Progenitor cell of endocrine pancreas (in vitro differentiated cells): ENCODE results near the gene FIGLA. TPM values are rescaled to one million over a fixed set of nuclear protein-coding genes. Genes with fewer than 3 reads are reported as not detected.

Experiments used
- DNase-seq: peaks from one replicate; pipeline ENCODE4 v3.0.0; 2021; ENCODE audit warnings: low spot score; ENCODE audit not compliant: unreplicated experiment
- H3K27ac Mint-ChIP-seq: 2 replicates; pipeline ENCODE4 v1.8.0; 2021; ENCODE audit warnings: mild to moderate bottlenecking, moderate library complexity, mixed read lengths
- H3K27me3 Mint-ChIP-seq: 2 replicates; pipeline ENCODE4 v1.8.0; 2021; ENCODE audit warnings: mixed read lengths
- H3K36me3 Mint-ChIP-seq: 2 replicates; pipeline ENCODE4 v1.8.0; 2022; ENCODE audit warnings: mixed read lengths; ENCODE audit not compliant: insufficient read depth
- H3K4me1 Mint-ChIP-seq: 2 replicates; pipeline ENCODE4 v1.8.0; 2021; ENCODE audit warnings: low read depth, mixed read lengths
- H3K4me3 Mint-ChIP-seq: 2 replicates; pipeline ENCODE4 v1.8.0; 2021; ENCODE audit warnings: low read depth, mild to moderate bottlenecking, moderate library complexity, mixed read lengths
- H3K9me3 Mint-ChIP-seq: 2 replicates; pipeline ENCODE4 v1.8.0; 2021; ENCODE audit warnings: low read depth, mixed read lengths
- total RNA-seq: library from RNA; stranded (reverse); gene quantifications from 2 replicates; pipeline ENCODE4 v1.2.1, GENCODE V29; 2021
- TF ChIP-seq, protein P1 (sequence below): fragments of 200-600 bp; sonication (generic); IDR thresholded peaks from one replicate; pipeline ENCODE4 v1.5.0; 2021; ENCODE audit warnings: antibody characterized with exemption, mild to moderate bottlenecking; ENCODE audit not compliant: unreplicated experiment

FIGLA gene
- total RNA-seq, 1 donor from 2014 or later, result not detected

DNA sequence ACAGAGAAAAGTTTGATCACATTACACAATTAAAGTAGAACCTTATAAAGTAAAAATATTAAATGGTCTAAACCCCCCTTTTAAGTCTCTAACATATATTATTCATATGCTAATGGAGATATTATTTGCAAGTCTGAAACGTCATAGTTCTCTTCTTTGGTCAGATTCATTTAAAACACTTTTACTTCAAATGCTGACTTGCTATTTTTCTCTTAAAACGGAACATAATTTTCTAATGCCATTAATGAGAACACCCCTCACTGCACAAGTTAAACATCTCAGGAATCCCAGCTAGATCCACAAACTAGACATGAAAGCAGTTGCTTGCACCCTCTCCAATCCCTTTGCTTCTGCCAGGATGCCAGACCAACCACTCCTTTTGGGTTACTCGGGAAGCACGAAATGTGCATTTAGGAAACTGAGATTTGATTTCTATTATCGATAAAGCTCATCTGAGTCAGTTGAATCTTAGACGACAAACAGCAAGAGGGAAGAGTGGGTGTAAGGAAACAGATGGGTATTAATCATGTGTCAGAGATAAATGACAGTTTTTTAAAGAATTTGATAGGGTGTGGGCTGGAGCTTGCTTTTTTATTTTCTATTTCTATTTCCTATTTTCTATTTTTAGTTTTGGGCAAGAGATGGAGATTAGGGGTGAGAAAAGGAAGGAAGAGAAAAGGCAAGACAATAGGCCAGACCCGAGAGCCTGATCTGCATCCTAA, 23.9 kb downstream of the FIGLA start:
- Mint-ChIP-seq H3K27me3 (peaks cover 70% of the 10 kb centered on the region), H3K4me1 (peaks cover 3% of the 10 kb centered on the region), H3K4me3 (peak overlapping the region; percentile 49), H3K9me3 (no peaks in the 10 kb centered on the region), H3K36me3 (no peaks in the 10 kb centered on the region), H3K27ac (peak overlapping the region; percentile 50)
- DNase-seq, result no peak
- TF ChIP-seq, protein P1, sequence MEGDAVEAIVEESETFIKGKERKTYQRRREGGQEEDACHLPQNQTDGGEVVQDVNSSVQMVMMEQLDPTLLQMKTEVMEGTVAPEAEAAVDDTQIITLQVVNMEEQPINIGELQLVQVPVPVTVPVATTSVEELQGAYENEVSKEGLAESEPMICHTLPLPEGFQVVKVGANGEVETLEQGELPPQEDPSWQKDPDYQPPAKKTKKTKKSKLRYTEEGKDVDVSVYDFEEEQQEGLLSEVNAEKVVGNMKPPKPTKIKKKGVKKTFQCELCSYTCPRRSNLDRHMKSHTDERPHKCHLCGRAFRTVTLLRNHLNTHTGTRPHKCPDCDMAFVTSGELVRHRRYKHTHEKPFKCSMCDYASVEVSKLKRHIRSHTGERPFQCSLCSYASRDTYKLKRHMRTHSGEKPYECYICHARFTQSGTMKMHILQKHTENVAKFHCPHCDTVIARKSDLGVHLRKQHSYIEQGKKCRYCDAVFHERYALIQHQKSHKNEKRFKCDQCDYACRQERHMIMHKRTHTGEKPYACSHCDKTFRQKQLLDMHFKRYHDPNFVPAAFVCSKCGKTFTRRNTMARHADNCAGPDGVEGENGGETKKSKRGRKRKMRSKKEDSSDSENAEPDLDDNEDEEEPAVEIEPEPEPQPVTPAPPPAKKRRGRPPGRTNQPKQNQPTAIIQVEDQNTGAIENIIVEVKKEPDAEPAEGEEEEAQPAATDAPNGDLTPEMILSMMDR, result no peak

- DNase-seq, result no peak
- Mint-ChIP-seq H3K9me3 (no peaks in the 10 kb centered on the region), H3K27me3 (peaks cover 64% of the 10 kb centered on the region), H3K27ac (no peak overlapping the region), H3K4me3 (no peak overlapping the region), H3K4me1 (peaks cover 3% of the 10 kb centered on the region), H3K36me3 (no peaks in the 10 kb centered on the region)
- TF ChIP-seq, protein P1, result no peak
Observed at GRCh38 chr2:70765507-70765906, 24.9 kb downstream of the FIGLA start.

- TF ChIP-seq, protein P1, result no peak
- no peak overlapping the region for H3K4me3 Mint-ChIP-seq
- no peaks in the 10 kb centered on the region for H3K36me3 Mint-ChIP-seq
- no peaks in the 10 kb centered on the region for H3K9me3 Mint-ChIP-seq
- H3K27me3 Mint-ChIP-seq, result peaks cover 62% of the 10 kb centered on the region
- no peak overlapping the region for H3K27ac Mint-ChIP-seq
- DNase-seq, result no peak
- no peaks in the 10 kb centered on the region for H3K4me1 Mint-ChIP-seq
Observed at GRCh38 chr2:70759446-70759845, 31.0 kb downstream of the FIGLA start.

- Mint-ChIP-seq H3K4me1 (no peaks in the 10 kb centered on the region), H3K27me3 (peaks cover 53% of the 10 kb centered on the region), H3K9me3 (no peaks in the 10 kb centered on the region), H3K27ac (no peak overlapping the region), H3K36me3 (no peaks in the 10 kb centered on the region), H3K4me3 (no peak overlapping the region)
- TF ChIP-seq, protein P1, result no peak
- no peak for DNase-seq
Observed at GRCh38 chr2:70757966-70758365, 32.5 kb downstream of the FIGLA start.

DNA sequence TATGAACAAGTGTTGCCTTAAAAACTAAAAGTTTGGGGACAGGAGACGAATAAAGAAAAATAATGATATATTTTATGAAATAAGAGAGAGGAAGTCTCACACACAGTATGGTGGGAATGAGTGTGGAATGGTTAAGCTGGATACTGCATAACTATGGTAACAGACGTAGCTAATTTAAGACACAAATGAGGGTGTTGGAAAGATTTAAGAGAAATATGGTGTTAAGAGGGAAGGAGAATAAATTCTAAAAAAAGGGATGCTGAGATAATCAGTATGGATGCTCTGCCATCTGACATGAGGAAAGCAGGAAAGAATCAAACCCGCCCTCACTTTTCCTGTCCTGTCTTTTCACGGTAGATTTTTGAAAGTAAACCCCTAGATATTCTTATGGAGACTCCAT, 33.1 kb downstream of the FIGLA start:
- Mint-ChIP-seq H3K4me3 (no peak overlapping the region), H3K9me3 (no peaks in the 10 kb centered on the region), H3K27me3 (peaks cover 53% of the 10 kb centered on the region), H3K27ac (no peak overlapping the region), H3K36me3 (no peaks in the 10 kb centered on the region), H3K4me1 (no peaks in the 10 kb centered on the region)
- TF ChIP-seq, protein P1, result no peak
- no peak for DNase-seq
